SK-N-SH (cell line): ENCODE data around the gene ATRN. TPM values are rescaled to one million over a fixed set of nuclear protein-coding genes. Genes with fewer than 3 reads are reported as not detected.

Experiments used
- CTCF ChIA-PET: fragments of 300-600, 350-600 bp; formaldehyde crosslinking; extraction: SDS; loops from one replicate; lab custom pipeline; 2021; lab: Yijun Ruan, JAX
- POLR2A ChIA-PET: fragments of 350-600 bp; sonication (Branson Sonifier 250); formaldehyde crosslinking; extraction: SDS; loops from one replicate; lab custom pipeline; 2020; ENCODE audit warnings: antibody characterized with exemption, inconsistent platforms; lab: Yijun Ruan, JAX
- DNase-seq: peaks from one replicate; pipeline ENCODE4 v3.0.0; 2012
- H2AFZ ChIP-seq: fragments of 200-600 bp; sonication (generic); 2 replicates; pipeline ENCODE4 v1.8.1; 2016; ENCODE audit warnings: antibody characterized with exemption, mild to moderate bottlenecking, low read depth
- H3F3A ChIP-seq: fragments of 200-600 bp; sonication (generic); replicated peaks from 2 replicates; pipeline ENCODE3; 2016; ENCODE audit warnings: antibody characterized with exemption, mild to moderate bottlenecking; ENCODE audit not compliant: insufficient read depth
- H3K27ac ChIP-seq, 2 experiments: fragments of 200-500 bp in 1 of 2; fragments of 200-600 bp in 1 of 2; sonication (Bioruptor generic) in 1 of 2; sonication (generic), shearing (Covaris generic) in 1 of 2; 2 replicates each; pipeline versions ENCODE4 v1.5.1 to v1.6.1; 2014 to 2016; ENCODE audit warnings: low read depth in 2 of 2, inconsistent platforms in 1 of 2, low read length in 1 of 2, mild to moderate bottlenecking in 1 of 2, mixed read lengths in 1 of 2
- H3K27me3 ChIP-seq: fragments of 200-600 bp; sonication (generic), shearing (Covaris generic); 2 replicates; pipeline ENCODE4 v1.6.1; 2016; ENCODE audit warnings: mixed run types; ENCODE audit not compliant: insufficient read depth
- H3K36me3 ChIP-seq, 2 experiments: fragments of 200-500 bp in 1 of 2; fragments of 200-600 bp in 1 of 2; sonication (Bioruptor generic) in 1 of 2; sonication (generic) in 1 of 2; replicated peaks in 1 of 2; 2 replicates each; pipeline versions ENCODE3 to v1.5.1; 2014 to 2016; ENCODE audit warnings: low read length in 1 of 2, mild to moderate bottlenecking in 1 of 2; ENCODE audit not compliant: insufficient read depth in 2 of 2, control insufficient read depth in 1 of 2
- H3K4me1 ChIP-seq, 2 experiments: fragments of 200-500 bp in 1 of 2; fragments of 200-600 bp in 1 of 2; sonication (Bioruptor generic) in 1 of 2; sonication (generic), shearing (Covaris generic) in 1 of 2; 2 replicates each; pipeline versions ENCODE4 v1.5.1 to v1.6.1; 2014 to 2016; ENCODE audit warnings: low read depth in 1 of 2, low read length in 1 of 2, mixed run types in 1 of 2; ENCODE audit not compliant: insufficient read depth in 2 of 2, control insufficient read depth in 1 of 2
- H3K4me2 ChIP-seq: fragments of 200-600 bp; sonication (generic), shearing (Covaris generic); 2 replicates; pipeline ENCODE4 v1.6.1; 2017; ENCODE audit warnings: mixed run types
- H3K4me3 ChIP-seq, 2 experiments: fragments of 200-500 bp in 1 of 2; fragments of 200-600 bp in 1 of 2; sonication (Bioruptor generic) in 1 of 2; sonication (generic), shearing (Covaris generic) in 1 of 2; 2 replicates each; pipeline versions ENCODE4 v1.5.1 to v1.8.1; 2014 to 2016; ENCODE audit warnings: low read depth in 2 of 2, inconsistent platforms in 1 of 2, low read length in 1 of 2, mild to moderate bottlenecking in 1 of 2, mixed read lengths in 1 of 2, moderate library complexity in 1 of 2
- H3K79me2 ChIP-seq: fragments of 200-600 bp; sonication (generic); 2 replicates; pipeline ENCODE4 v1.8.1; 2017; ENCODE audit warnings: mild to moderate bottlenecking; ENCODE audit not compliant: insufficient read depth
- H3K9ac ChIP-seq: fragments of 200-600 bp; sonication (generic); 2 replicates; pipeline ENCODE4 v1.6.1; 2017; ENCODE audit warnings: mixed run types
- H3K9me2 ChIP-seq: fragments of 200-600 bp; sonication (generic); 2 replicates; pipeline ENCODE4 v1.6.1; 2017; ENCODE audit warnings: mixed run types
- H3K9me3 ChIP-seq: fragments of 200-600 bp; sonication (generic); 2 replicates; pipeline ENCODE4 v1.6.1; 2017; ENCODE audit warnings: mixed run types, mild to moderate bottlenecking, moderate library complexity
- H4K20me1 ChIP-seq: fragments of 200-600 bp; sonication (generic); 2 replicates; pipeline ENCODE4 v1.6.1; 2017; ENCODE audit warnings: mild to moderate bottlenecking, mixed run types; ENCODE audit not compliant: insufficient read depth
- CHD2 ChIP-seq: fragments of 150-350 bp; IDR thresholded peaks from 2 replicates; pipeline ENCODE4 v1.6.1; 2018; ENCODE audit warnings: low read length; ENCODE audit not compliant: partially characterized antibody
- CTCF ChIP-seq: fragments of 200-600 bp; sonication (generic); IDR thresholded peaks from 2 replicates; pipeline ENCODE4 v1.6.1; 2017; ENCODE audit warnings: antibody characterized with exemption, mild to moderate bottlenecking, moderate library complexity
- EP300 ChIP-seq, 2 experiments: IDR thresholded peaks; 2 replicates each; pipeline versions ENCODE4 v1.4.0 to v1.6.1; 2012; ENCODE audit warnings: borderline replicate concordance in 1 of 2, low read depth in 1 of 2, low read length in 1 of 2
- IRF3 ChIP-seq: fragments of 150-350 bp; IDR thresholded peaks from 2 replicates; pipeline ENCODE4 v1.6.1; 2016; ENCODE audit warnings: mild to moderate bottlenecking, low read depth, low read length
- JUND ChIP-seq: IDR thresholded peaks from 2 replicates; pipeline ENCODE4 v1.4.0; 2012
- MXI1 ChIP-seq: IDR thresholded peaks from 2 replicates; pipeline ENCODE4 v1.6.1; 2012; ENCODE audit warnings: mild to moderate bottlenecking, low read depth, low read length, improper control_type of control experiment
- NFIC ChIP-seq: IDR thresholded peaks from 2 replicates; pipeline ENCODE4 v1.4.0; 2012; ENCODE audit warnings: borderline replicate concordance
- POLR2AphosphoS5 ChIP-seq: IDR thresholded peaks from 2 replicates; pipeline ENCODE4 v1.6.1; 2012; ENCODE audit warnings: low read depth, low read length
- RAD21 ChIP-seq: IDR thresholded peaks from 2 replicates; pipeline ENCODE4 v1.6.1; 2012; ENCODE audit warnings: mild to moderate bottlenecking, low read length
- RCOR1 ChIP-seq: fragments of 150-350 bp; IDR thresholded peaks from 2 replicates; pipeline ENCODE4 v1.6.1; 2017; ENCODE audit warnings: antibody characterized with exemption, low read length
- RXRA ChIP-seq: IDR thresholded peaks from 2 replicates; pipeline ENCODE4 v1.4.0; 2012; ENCODE audit warnings: low read depth, mild to moderate bottlenecking, borderline replicate concordance
- SMC3 ChIP-seq: IDR thresholded peaks from 2 replicates; pipeline ENCODE4 v1.6.1; 2012; ENCODE audit warnings: low read depth, low read length, improper control_type of control experiment
- TAF1 ChIP-seq: IDR thresholded peaks from 2 replicates; pipeline ENCODE4 v1.6.1; 2012; ENCODE audit warnings: low read depth, mild to moderate bottlenecking, low read length, moderate library complexity, borderline replicate concordance
- USF2 ChIP-seq: fragments of 150-350 bp; IDR thresholded peaks from 2 replicates; pipeline ENCODE4 v1.6.1; 2017; ENCODE audit warnings: antibody characterized with exemption, low read length, low read depth, borderline replicate concordance
- WGBS: methylation state at CpG from one replicate; pipeline ENCODE4 v1.1.6; 2017; ENCODE audit warnings: low lambda C conversion rate; 5-methylcytosine and 5-hydroxymethylcytosine counted together
- polyA plus RNA-seq, 3 experiments: library from polyadenylated mRNA; depleted of rRNA; stranded (reverse); fragments of >200 nt; gene quantifications; 2 replicates each; pipeline ENCODE4 v1.2.3, GENCODE V29; 2012

Gene ATRN
- polyA plus RNA-seq, 1 of the 3 experiments (the other 2 are of a cell fraction) = 33.8 TPM

- TF ChIP-seq TAF1 = no peak
- TF ChIP-seq EP300 (IDR thresholded peaks at IDR 0.05; ENCODE audit: borderline replicate concordance in 1 of 2, low read depth in 1 of 2, low read length in 1 of 2) = no peak
- no peak for TF ChIP-seq MXI1
- TF ChIP-seq USF2 = no peak
- TF ChIP-seq NFIC = no peak
- no peak for TF ChIP-seq RXRA
- TF ChIP-seq RCOR1 = no peak
Observed at GRCh38 chr20:3563133-3563532, 92.3 kb downstream of the ATRN start (continued).

GRCh38 chr20:3563548-3564177 lies 92.8 kb downstream of the ATRN start:
- no peak overlapping the region for H3K27ac ChIP-seq

More at GRCh38 chr20:3563548-3564177, 92.8 kb downstream of the ATRN start:
- POLR2A ChIA-PET = no interaction called here
- Histone ChIP-seq H4K20me1 (no peaks in the 10 kb centered on the region), H3K9me2 (no peaks in the 10 kb centered on the region), H3K4me2 (no peak overlapping the region), H3K9me3 (no peaks in the 10 kb centered on the region), H3K27me3 (no peaks in the 10 kb centered on the region), H2AFZ (no peak overlapping the region), H3K79me2 (no peaks in the 10 kb centered on the region), H3K4me1 (no peaks in the 10 kb centered on the region), H3F3A (no peaks in the 10 kb centered on the region), H3K36me3 (peaks cover 4 to 11% of the 10 kb centered on the region in 2 experiments), H3K4me3 (no peak overlapping the region; a peak in 1 of 4 replicates), H3K9ac (no peak overlapping the region)
- TF ChIP-seq SMC3 (peak; percentile 42; the same call in 1 of the 2 replicates), CTCF (peak; percentile 83), POLR2AphosphoS5 (no peak), CHD2 (no peak), RAD21 (peak; percentile 85), IRF3 (no peak), JUND (no peak)
- CTCF ChIA-PET = interaction anchor here (0.5 to 4.4 kb wide), 54 partner anchors 8 to 925 kb away, joined by 3 to 45 read pairs (median 4); partner anchors contain the start of genes DNAAF9 and SIGLEC1
- DNase-seq = peak; percentile 53
- WGBS = 61% methylated on average over 4 of the region's 4 CpGs
